Measurements from ENCODE around the gene ROS1. TPM values are rescaled to one million over a fixed set of nuclear protein-coding genes. Genes with fewer than 3 reads are reported as not detected.

ROS1 gene
- total RNA-seq, 2 experiments from 2014 or later: not detected

DNA sequence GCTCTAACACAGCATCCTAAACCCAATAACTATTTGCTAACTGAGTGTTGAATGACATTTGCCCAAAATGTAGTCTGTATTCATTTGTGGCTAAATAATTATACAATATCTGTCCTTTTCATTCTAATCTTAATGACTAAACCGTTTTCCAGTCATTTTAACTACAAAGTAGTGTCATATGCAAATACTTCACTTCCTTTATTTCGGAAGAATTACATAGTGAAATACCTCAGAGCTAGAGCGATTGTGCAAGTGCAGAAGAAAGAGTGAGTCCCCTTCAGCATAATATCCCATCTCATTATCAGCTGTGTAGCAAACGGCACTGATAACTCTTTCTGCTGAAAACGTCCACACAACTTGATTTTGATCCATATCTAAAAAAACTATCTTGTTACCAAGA is 66.2 kb downstream of the ROS1 start:
- intact Hi-C loops (cut with DNase I, micrococcal nuclease): no loop called here
- Histone ChIP-seq H3K27ac (ENCODE audit: low read depth in 1 of 2, low read length in 2 of 2) (no peak overlapping the region), H3K9me3 (ENCODE audit: control insufficient read depth in 1 of 2, insufficient read depth in 1 of 2, low read length in 2 of 2) (no peaks in the 10 kb centered on the region), H3K4me1 (ENCODE audit: insufficient read depth, low read length) (no peaks in the 10 kb centered on the region), H3K36me3 (ENCODE audit: insufficient read depth, low read length) (no peaks in the 10 kb centered on the region), H3K4me3 (ENCODE audit: low read length) (no peak overlapping the region), H3K27me3 (ENCODE audit: control insufficient read depth in 1 of 2, insufficient read depth in 2 of 2, low read length in 2 of 2) (peaks cover 0 to 4% of the 10 kb centered on the region in 2 experiments)
- Mint-ChIP-seq H3K4me1 (ENCODE audit: low read depth) (no peaks in the 10 kb centered on the region), H3K9me3 (no peaks in the 10 kb centered on the region), H3K4me3 (no peak overlapping the region), H3K27me3 (peaks cover 25% of the 10 kb centered on the region), H3K36me3 (ENCODE audit: low read depth) (no peaks in the 10 kb centered on the region), H3K27ac (no peak overlapping the region)
- TF ChIP-seq CTCF (IDR thresholded peaks at IDR 0.05): no peak
- DNase-seq (no peak), ATAC-seq (ENCODE audit: poor library complexity) (no peak)
- POLR2A ChIA-PET: no interaction called here
- CTCF ChIA-PET: no interaction called here

GRCh38 chr6:117354671-117355070 is 71.1 kb downstream of the ROS1 start:
- ATAC-seq (ENCODE audit: poor library complexity) (no peak), DNase-seq (no peak)
- no peaks in the 10 kb centered on the region for H3K4me1 Mint-ChIP-seq (ENCODE audit: low read depth)
- H3K27ac ChIP-seq (ENCODE audit: low read depth in 1 of 2, low read length in 2 of 2): no peak overlapping the region
- CTCF ChIA-PET: no interaction called here
- H3K9me3 Mint-ChIP-seq: no peaks in the 10 kb centered on the region
- no peak overlapping the region for H3K4me3 Mint-ChIP-seq
- H3K27me3 Mint-ChIP-seq: peaks cover 12% of the 10 kb centered on the region
- POLR2A ChIA-PET: no interaction called here
- H3K27me3 ChIP-seq (ENCODE audit: control insufficient read depth in 1 of 2, insufficient read depth in 2 of 2, low read length in 2 of 2): no peaks in the 10 kb centered on the region
- no peaks in the 10 kb centered on the region for H3K36me3 ChIP-seq (ENCODE audit: insufficient read depth, low read length)
- no peak overlapping the region for H3K27ac Mint-ChIP-seq
- no peaks in the 10 kb centered on the region for H3K9me3 ChIP-seq (ENCODE audit: control insufficient read depth in 1 of 2, insufficient read depth in 1 of 2, low read length in 2 of 2)
- intact Hi-C loops (cut with DNase I, micrococcal nuclease): no loop called here
- no peak for TF ChIP-seq CTCF (IDR thresholded peaks at IDR 0.05)
- H3K36me3 Mint-ChIP-seq (ENCODE audit: low read depth): no peaks in the 10 kb centered on the region
- no peaks in the 10 kb centered on the region for H3K4me1 ChIP-seq (ENCODE audit: insufficient read depth, low read length)
- no peak overlapping the region for H3K4me3 ChIP-seq (ENCODE audit: low read length)

DNA sequence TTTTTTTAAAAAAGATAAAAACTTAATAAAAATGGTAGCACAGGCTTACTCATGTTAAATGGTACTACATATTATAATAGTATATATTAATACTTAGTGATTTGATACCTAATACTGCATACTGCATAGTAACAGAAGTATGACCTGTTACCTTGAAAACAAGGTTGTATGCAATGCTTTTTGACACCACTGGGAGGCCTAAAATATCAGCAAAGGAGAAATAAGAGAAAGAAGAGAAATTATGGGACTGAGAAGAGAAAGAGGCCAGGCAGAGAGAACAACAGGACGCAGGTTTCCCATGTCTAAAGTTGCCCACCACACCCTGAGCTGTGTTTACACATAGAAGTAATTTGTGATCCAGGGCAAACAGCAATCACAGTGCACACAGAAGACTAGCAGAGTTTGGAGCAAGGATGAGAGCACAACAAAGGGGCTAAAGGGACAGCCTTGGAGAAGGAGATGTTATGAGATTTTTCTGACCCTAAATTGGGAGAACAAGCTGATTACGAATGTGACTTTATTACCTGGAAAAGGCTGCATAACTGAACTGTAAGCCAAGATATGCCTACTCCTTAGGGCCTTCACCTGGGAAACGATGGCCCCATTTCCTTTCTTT is 73.2 kb downstream of the ROS1 start:
- ChIA-PET POLR2A (no interaction called here), CTCF (no interaction called here)
- no peaks in the 10 kb centered on the region for H3K36me3 ChIP-seq (ENCODE audit: insufficient read depth, low read length)
- H3K9me3 ChIP-seq (ENCODE audit: control insufficient read depth in 1 of 2, insufficient read depth in 1 of 2, low read length in 2 of 2): no peaks in the 10 kb centered on the region
- no peaks in the 10 kb centered on the region for H3K27me3 Mint-ChIP-seq
- no peak for DNase-seq
- no peaks in the 10 kb centered on the region for H3K4me1 ChIP-seq (ENCODE audit: insufficient read depth, low read length)
- intact Hi-C loops (cut with DNase I, micrococcal nuclease): no loop called here
- no peaks in the 10 kb centered on the region for H3K4me1 Mint-ChIP-seq (ENCODE audit: low read depth)
- ATAC-seq (ENCODE audit: poor library complexity): no peak
- H3K4me3 Mint-ChIP-seq: no peak overlapping the region
- TF ChIP-seq CTCF (IDR thresholded peaks at IDR 0.05): no peak
- H3K36me3 Mint-ChIP-seq (ENCODE audit: low read depth): no peaks in the 10 kb centered on the region
- no peak overlapping the region for H3K27ac ChIP-seq (ENCODE audit: low read depth in 1 of 2, low read length in 2 of 2)
- H3K27me3 ChIP-seq (ENCODE audit: control insufficient read depth in 1 of 2, insufficient read depth in 2 of 2, low read length in 2 of 2): no peaks in the 10 kb centered on the region
- H3K27ac Mint-ChIP-seq: no peak overlapping the region
- H3K4me3 ChIP-seq (ENCODE audit: low read length): no peak overlapping the region
- H3K9me3 Mint-ChIP-seq: no peaks in the 10 kb centered on the region
